H1 (cell line): ENCODE data around the gene RER1. TPM values are rescaled to one million over a fixed set of nuclear protein-coding genes. Genes with fewer than 3 reads are reported as not detected.

Experiments used
- E2F6 ChIP-seq: IDR thresholded peaks from 2 replicates; pipeline ENCODE4 v1.6.1; 2012; ENCODE audit warnings: inconsistent platforms
- polyA plus RNA-seq, 7 experiments: library from polyadenylated mRNA; depleted of rRNA in 3 of 7; stranded (reverse) in 5 of 7; unstranded in 2 of 7; fragments of >200 nt in 5 of 7; fragments of 200-250 nt in 2 of 7; gene quantifications; 1 replicate in 5 of 7; 2 replicates in 1 of 7; 4 replicates in 1 of 7; pipeline versions ENCODE4 v1.2.1 to v1.2.3, GENCODE V29; 2011 to 2013; ENCODE audit warnings: missing spikeins in 2 of 7, mixed read lengths in 2 of 7
- total RNA-seq: library from RNA; stranded (reverse); fragmentation: NEBNext Ultra II Directional; extraction: Animal tissue kit (Norgen Biotek cat#: 25700); gene quantifications from 2 replicates; pipeline ENCODE4 v1.2.1, GENCODE V29; 2021

RER1 gene
- total and polyA plus RNA-seq, 2 of the 8 experiments (the other 6 are each of a cell fraction or from before 2014, with no cell fraction given): 102 to 134 TPM

GRCh38 chr1:2412773-2413494 is 21.3 kb downstream of the RER1 start (continued):
- peak; percentile 93 for TF ChIP-seq E2F6
